ENCODE measurements around the gene DAGLA.

Gene DAGLA

GRCh38 chr11:61694602-61694939 is 14.4 kb downstream of the DAGLA start:
- Histone ChIP-seq H3K27me3 (ENCODE audit: insufficient read depth, low read length) (no peaks in the 10 kb centered on the region), H2BK12ac (ENCODE audit: low read length) (no peak overlapping the region), H3K9ac (ENCODE audit: low read length) (no peak overlapping the region), H4K12ac (ENCODE audit: low read depth, low read length) (no peak overlapping the region), H2AK5ac (ENCODE audit: low read length) (no peak overlapping the region), H2BK120ac (ENCODE audit: insufficient read depth, low read length, poor library complexity) (no peak overlapping the region), H3K14ac (ENCODE audit: low read length) (no peak overlapping the region), H3K23ac (ENCODE audit: low read length) (no peak overlapping the region), H3K79me2 (ENCODE audit: control insufficient read depth, insufficient read depth, low read length, poor library complexity) (no peaks in the 10 kb centered on the region), H3K4me2 (ENCODE audit: low read length) (no peak overlapping the region), H3K9me3 (ENCODE audit: insufficient read depth, low read depth, low read length) (no peaks in the 10 kb centered on the region), H3K4me3 (ENCODE audit: low read depth, low read length) (no peak overlapping the region), H4K8ac (ENCODE audit: low read depth, low read length) (no peak overlapping the region), H3K79me1 (ENCODE audit: low read length) (peaks cover 8% of the 10 kb centered on the region), H2AFZ (ENCODE audit: insufficient read depth, low read length, poor library complexity) (no peak overlapping the region), H2BK5ac (ENCODE audit: low read depth, low read length, poor library complexity) (no peak overlapping the region), H3K4me1 (ENCODE audit: control insufficient read depth in 1 of 2, insufficient read depth in 2 of 2, low read length in 2 of 2) (peaks cover 24 to 27% of the 10 kb centered on the region in 2 experiments), H3K18ac (ENCODE audit: low read length) (no peak overlapping the region), H4K91ac (ENCODE audit: low read depth, low read length) (no peak overlapping the region), H3K36me3 (ENCODE audit: control insufficient read depth in 1 of 2, insufficient read depth in 2 of 2, low read length in 2 of 2) (no peaks in the 10 kb centered on the region), H3K4ac (ENCODE audit: low read depth, low read length) (no peak overlapping the region), H3K27ac (ENCODE audit: low read depth, low read length) (no peak overlapping the region)
- WGBS (ENCODE audit: extremely low coverage, insufficient coverage, insufficient read length) = no CpG with 5 or more reads among the region's 7 CpGs
- DNase-seq = no peak

GRCh38 chr11:61694946-61695706 is 14.9 kb downstream of the DAGLA start:
- no peaks in the 10 kb centered on the region for H3K27me3 ChIP-seq (ENCODE audit: insufficient read depth, low read length)
- no peak overlapping the region for H3K4ac ChIP-seq (ENCODE audit: low read depth, low read length)
- no peak overlapping the region for H2BK12ac ChIP-seq (ENCODE audit: low read length)
- no peak overlapping the region for H3K4me3 ChIP-seq (ENCODE audit: low read depth, low read length)
- no peaks in the 10 kb centered on the region for H3K9me3 ChIP-seq (ENCODE audit: insufficient read depth, low read depth, low read length)
- no peak overlapping the region for H3K27ac ChIP-seq (ENCODE audit: low read depth, low read length)
- H3K79me1 ChIP-seq (ENCODE audit: low read length) = peaks cover 8% of the 10 kb centered on the region
- no peak overlapping the region for H3K14ac ChIP-seq (ENCODE audit: low read length)
- peak overlapping the region; percentile 21 for H2AFZ ChIP-seq (ENCODE audit: insufficient read depth, low read length, poor library complexity)
- no peak overlapping the region for H2BK120ac ChIP-seq (ENCODE audit: insufficient read depth, low read length, poor library complexity)
- no peak overlapping the region for H3K18ac ChIP-seq (ENCODE audit: low read length)
- no CpG with 5 or more reads among the region's 15 CpGs for WGBS (ENCODE audit: extremely low coverage, insufficient coverage, insufficient read length)
- no peak overlapping the region for H3K4me2 ChIP-seq (ENCODE audit: low read length)
- no peak overlapping the region for H4K8ac ChIP-seq (ENCODE audit: low read depth, low read length)
- H3K23ac ChIP-seq (ENCODE audit: low read length) = no peak overlapping the region
- no peak overlapping the region for H4K12ac ChIP-seq (ENCODE audit: low read depth, low read length)
- peaks cover 24 to 27% of the 10 kb centered on the region in 2 experiments for H3K4me1 ChIP-seq (ENCODE audit: control insufficient read depth in 1 of 2, insufficient read depth in 2 of 2, low read length in 2 of 2)
- H3K36me3 ChIP-seq (ENCODE audit: control insufficient read depth in 1 of 2, insufficient read depth in 2 of 2, low read length in 2 of 2) = no peaks in the 10 kb centered on the region
- no peak overlapping the region for H3K9ac ChIP-seq (ENCODE audit: low read length)
- H3K79me2 ChIP-seq (ENCODE audit: control insufficient read depth, insufficient read depth, low read length, poor library complexity) = no peaks in the 10 kb centered on the region
- no peak overlapping the region for H2AK5ac ChIP-seq (ENCODE audit: low read length)
- peak in 1 of 2 donors; percentile 13 for DNase-seq
- H4K91ac ChIP-seq (ENCODE audit: low read depth, low read length) = no peak overlapping the region
- H2BK5ac ChIP-seq (ENCODE audit: low read depth, low read length, poor library complexity) = no peak overlapping the region

- H2BK12ac ChIP-seq (ENCODE audit: low read length) = peak overlapping the region; percentile 12
- peaks cover 8% of the 10 kb centered on the region for H3K79me1 ChIP-seq (ENCODE audit: low read length)
- H3K4ac ChIP-seq (ENCODE audit: low read depth, low read length) = peak overlapping the region; percentile 6
- DNase-seq = peak; percentile 60 to 61
- H4K8ac ChIP-seq (ENCODE audit: low read depth, low read length) = no peak overlapping the region
- no peaks in the 10 kb centered on the region for H3K9me3 ChIP-seq (ENCODE audit: insufficient read depth, low read depth, low read length)
- H3K4me1 ChIP-seq (ENCODE audit: control insufficient read depth in 1 of 2, insufficient read depth in 2 of 2, low read length in 2 of 2) = peaks cover 24 to 27% of the 10 kb centered on the region in 2 experiments
- no peak overlapping the region for H2BK5ac ChIP-seq (ENCODE audit: low read depth, low read length, poor library complexity)
- H2AFZ ChIP-seq (ENCODE audit: insufficient read depth, low read length, poor library complexity) = peak overlapping the region; percentile 21
- H3K18ac ChIP-seq (ENCODE audit: low read length) = peak overlapping the region; percentile 13
- no CpG with 5 or more reads among the region's 17 CpGs for WGBS (ENCODE audit: extremely low coverage, insufficient coverage, insufficient read length)
- no peak overlapping the region for H3K9ac ChIP-seq (ENCODE audit: low read length)
- H3K36me3 ChIP-seq (ENCODE audit: control insufficient read depth in 1 of 2, insufficient read depth in 2 of 2, low read length in 2 of 2) = no peaks in the 10 kb centered on the region
- H2AK5ac ChIP-seq (ENCODE audit: low read length) = no peak overlapping the region
- peak overlapping the region; percentile 25 for H4K91ac ChIP-seq (ENCODE audit: low read depth, low read length)
- H3K23ac ChIP-seq (ENCODE audit: low read length) = no peak overlapping the region
- no peak overlapping the region for H3K4me2 ChIP-seq (ENCODE audit: low read length)
- H3K14ac ChIP-seq (ENCODE audit: low read length) = no peak overlapping the region
- H2BK120ac ChIP-seq (ENCODE audit: insufficient read depth, low read length, poor library complexity) = no peak overlapping the region
- no peak overlapping the region for H3K4me3 ChIP-seq (ENCODE audit: low read depth, low read length)
- no peak overlapping the region for H3K27ac ChIP-seq (ENCODE audit: low read depth, low read length)
- H3K79me2 ChIP-seq (ENCODE audit: control insufficient read depth, insufficient read depth, low read length, poor library complexity) = no peaks in the 10 kb centered on the region
- H3K27me3 ChIP-seq (ENCODE audit: insufficient read depth, low read length) = no peaks in the 10 kb centered on the region
- H4K12ac ChIP-seq (ENCODE audit: low read depth, low read length) = no peak overlapping the region
Measured at GRCh38 chr11:61695917-61696316, 15.7 kb downstream of the DAGLA start.

GRCh38 chr11:61696602-61697001 is 16.4 kb downstream of the DAGLA start:
- peaks cover 8% of the 10 kb centered on the region for H3K79me1 ChIP-seq (ENCODE audit: low read length)
- no CpG with 5 or more reads among the region's 8 CpGs for WGBS (ENCODE audit: extremely low coverage, insufficient coverage, insufficient read length)

More at GRCh38 chr11:61696602-61697001, 16.4 kb downstream of the DAGLA start:
- H3K4me3 ChIP-seq (ENCODE audit: low read depth, low read length) = no peak overlapping the region
- H2BK120ac ChIP-seq (ENCODE audit: insufficient read depth, low read length, poor library complexity) = no peak overlapping the region
- no peaks in the 10 kb centered on the region for H3K27me3 ChIP-seq (ENCODE audit: insufficient read depth, low read length)
- no peak overlapping the region for H4K8ac ChIP-seq (ENCODE audit: low read depth, low read length)
- no peaks in the 10 kb centered on the region for H3K79me2 ChIP-seq (ENCODE audit: control insufficient read depth, insufficient read depth, low read length, poor library complexity)
- no peaks in the 10 kb centered on the region for H3K36me3 ChIP-seq (ENCODE audit: control insufficient read depth in 1 of 2, insufficient read depth in 2 of 2, low read length in 2 of 2)
- no peak overlapping the region for H3K4me2 ChIP-seq (ENCODE audit: low read length)
- no peak overlapping the region for H2BK12ac ChIP-seq (ENCODE audit: low read length)
- no peak overlapping the region for H2BK5ac ChIP-seq (ENCODE audit: low read depth, low read length, poor library complexity)
- H2AFZ ChIP-seq (ENCODE audit: insufficient read depth, low read length, poor library complexity) = no peak overlapping the region
- no peaks in the 10 kb centered on the region for H3K9me3 ChIP-seq (ENCODE audit: insufficient read depth, low read depth, low read length)
- peaks cover 24 to 27% of the 10 kb centered on the region in 2 experiments for H3K4me1 ChIP-seq (ENCODE audit: control insufficient read depth in 1 of 2, insufficient read depth in 2 of 2, low read length in 2 of 2)
- H3K14ac ChIP-seq (ENCODE audit: low read length) = no peak overlapping the region
- no peak overlapping the region for H4K12ac ChIP-seq (ENCODE audit: low read depth, low read length)
- no peak overlapping the region for H3K9ac ChIP-seq (ENCODE audit: low read length)
- DNase-seq = no peak
- no peak overlapping the region for H4K91ac ChIP-seq (ENCODE audit: low read depth, low read length)
- H3K23ac ChIP-seq (ENCODE audit: low read length) = no peak overlapping the region
- H2AK5ac ChIP-seq (ENCODE audit: low read length) = no peak overlapping the region
- H3K4ac ChIP-seq (ENCODE audit: low read depth, low read length) = no peak overlapping the region
- H3K18ac ChIP-seq (ENCODE audit: low read length) = no peak overlapping the region
- H3K27ac ChIP-seq (ENCODE audit: low read depth, low read length) = no peak overlapping the region

Data from trophoblast cell (in vitro differentiated cells and primary cell).